Calu3 (cell line): ENCODE measurements around the gene KRTAP9-3. TPM values are rescaled to one million over a fixed set of nuclear protein-coding genes. Genes with fewer than 3 reads are reported as not detected.
"Not testable (repeated sequence)": the region's sequence is repeated elsewhere in the genome, so short reads cannot be mapped to it uniquely, and the experiment has no call there.

Experiments
- BruUV-seq: library from RNA; stranded (reverse); fragments of 400-500 nt; replicated peaks from 2 replicates; lab custom pipeline; 2021; lab: Mats Ljungman, UMichigan
- CTCF ChIA-PET: fragments of 300-600 bp; sonication (Branson Sonifier 250); formaldehyde crosslinking; loops from one replicate; lab custom pipeline; 2022; ENCODE audit warnings: antibody characterized with exemption; lab: Charles Lee
- DNase-seq: peaks from one replicate; pipeline ENCODE4 v3.0.0; 2022
- H3K27ac Mint-ChIP-seq: one replicate; pipeline ENCODE4 v1.8.0; 2022; ENCODE audit warnings: mixed read lengths; ENCODE audit not compliant: unreplicated experiment
- H3K27me3 Mint-ChIP-seq: one replicate; pipeline ENCODE4 v1.8.0; 2022; ENCODE audit warnings: mixed read lengths; ENCODE audit not compliant: unreplicated experiment
- H3K36me3 Mint-ChIP-seq: one replicate; pipeline ENCODE4 v1.8.0; 2022; ENCODE audit warnings: mild to moderate bottlenecking, moderate library complexity, mixed read lengths; ENCODE audit not compliant: insufficient read depth, unreplicated experiment
- H3K4me1 Mint-ChIP-seq: one replicate; pipeline ENCODE4 v1.8.0; 2022; ENCODE audit warnings: mild to moderate bottlenecking, low read depth, mixed read lengths; ENCODE audit not compliant: unreplicated experiment
- H3K4me3 Mint-ChIP-seq: one replicate; pipeline ENCODE4 v1.8.0; 2022; ENCODE audit warnings: mild to moderate bottlenecking, low read depth, moderate library complexity, mixed read lengths; ENCODE audit not compliant: unreplicated experiment
- H3K9me3 Mint-ChIP-seq: one replicate; pipeline ENCODE4 v1.8.0; 2022; ENCODE audit warnings: low read depth, mixed read lengths; ENCODE audit not compliant: unreplicated experiment
- intact Hi-C: fragments of 100-400 bp; cut with micrococcal nuclease; formaldehyde crosslinking; loops from one replicate; pipeline ENCODE4 v1.10.0; 2022; ENCODE audit not compliant: unreplicated experiment
- total RNA-seq: library from RNA; stranded (reverse); gene quantifications from 2 replicates; pipeline ENCODE4 v1.2.3, GENCODE V29; 2022
- TF ChIP-seq, protein P1 (sequence below): fragments of 200-600 bp; IDR thresholded peaks from one replicate; pipeline ENCODE4 v1.8.0; 2022; ENCODE audit warnings: antibody characterized with exemption; ENCODE audit not compliant: unreplicated experiment

Gene KRTAP9-3
- total RNA-seq, 1 experiment from 2014 or later: not detected

GRCh38 chr17:41263212-41263611 is 31.0 kb downstream of the KRTAP9-3 start:
- Mint-ChIP-seq H3K4me1 (no peaks in the 10 kb centered on the region), H3K9me3 (no peaks in the 10 kb centered on the region), H3K27me3 (peaks cover 14% of the 10 kb centered on the region), H3K4me3 (no peak overlapping the region), H3K27ac (no peak overlapping the region), H3K36me3 (no peaks in the 10 kb centered on the region)
- intact Hi-C loops: no loop called here
- CTCF ChIA-PET: no interaction called here
- DNase-seq: no peak
- no TSS peak for BruUV-seq
- TF ChIP-seq, protein P1, sequence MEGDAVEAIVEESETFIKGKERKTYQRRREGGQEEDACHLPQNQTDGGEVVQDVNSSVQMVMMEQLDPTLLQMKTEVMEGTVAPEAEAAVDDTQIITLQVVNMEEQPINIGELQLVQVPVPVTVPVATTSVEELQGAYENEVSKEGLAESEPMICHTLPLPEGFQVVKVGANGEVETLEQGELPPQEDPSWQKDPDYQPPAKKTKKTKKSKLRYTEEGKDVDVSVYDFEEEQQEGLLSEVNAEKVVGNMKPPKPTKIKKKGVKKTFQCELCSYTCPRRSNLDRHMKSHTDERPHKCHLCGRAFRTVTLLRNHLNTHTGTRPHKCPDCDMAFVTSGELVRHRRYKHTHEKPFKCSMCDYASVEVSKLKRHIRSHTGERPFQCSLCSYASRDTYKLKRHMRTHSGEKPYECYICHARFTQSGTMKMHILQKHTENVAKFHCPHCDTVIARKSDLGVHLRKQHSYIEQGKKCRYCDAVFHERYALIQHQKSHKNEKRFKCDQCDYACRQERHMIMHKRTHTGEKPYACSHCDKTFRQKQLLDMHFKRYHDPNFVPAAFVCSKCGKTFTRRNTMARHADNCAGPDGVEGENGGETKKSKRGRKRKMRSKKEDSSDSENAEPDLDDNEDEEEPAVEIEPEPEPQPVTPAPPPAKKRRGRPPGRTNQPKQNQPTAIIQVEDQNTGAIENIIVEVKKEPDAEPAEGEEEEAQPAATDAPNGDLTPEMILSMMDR: no peak

DNA sequence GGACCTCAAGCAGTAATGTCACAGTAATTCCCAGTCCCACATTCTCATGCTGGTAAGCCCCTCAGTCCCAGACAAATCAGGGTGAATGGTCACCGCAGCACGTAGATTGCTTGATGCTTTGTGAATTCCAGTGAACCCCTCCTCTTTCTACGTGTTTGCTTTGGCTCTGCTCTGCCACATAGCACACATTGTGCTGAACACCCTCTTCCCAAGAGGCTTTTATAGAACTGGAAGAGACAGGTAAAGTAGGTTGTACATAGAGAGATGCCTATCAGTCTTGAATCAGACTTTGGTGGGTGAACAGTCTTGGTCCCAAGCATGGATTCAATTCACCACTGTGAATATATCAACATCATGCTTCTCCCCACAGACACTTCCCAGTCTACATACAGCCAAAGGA is 32.4 kb downstream of the KRTAP9-3 start:
- Mint-ChIP-seq H3K36me3 (no peaks in the 10 kb centered on the region), H3K4me3 (no peak overlapping the region), H3K27me3 (peaks cover 14% of the 10 kb centered on the region), H3K9me3 (no peaks in the 10 kb centered on the region), H3K27ac (no peak overlapping the region), H3K4me1 (no peaks in the 10 kb centered on the region)
- DNase-seq: no peak
- TF ChIP-seq, protein P1: no peak
- intact Hi-C loops: no loop called here
- no TSS peak for BruUV-seq
- CTCF ChIA-PET: interaction anchor here (1.8 kb wide), 1 partner anchor 11 kb away, joined by 6 read pairs; the partner anchor contains the start of gene KRTAP9-7

- Mint-ChIP-seq H3K9me3 (no peaks in the 10 kb centered on the region), H3K27me3 (peaks cover 14% of the 10 kb centered on the region), H3K4me1 (no peaks in the 10 kb centered on the region), H3K27ac (no peak within 1 kb of the TSS), H3K36me3 (no peaks in the 10 kb centered on the region), H3K4me3 (no peak within 1 kb of the TSS)
- DNase-seq: no peak
- no TSS peak for BruUV-seq
- TF ChIP-seq, protein P1: no peak
- CTCF ChIA-PET: interaction anchor here (1.8 kb wide), 1 partner anchor 11 kb away, joined by 6 read pairs; the partner anchor contains the start of gene KRTAP9-7
- intact Hi-C loops: no loop called here
Observed at GRCh38 chr17:41265078-41265477, 32.8 kb downstream of the KRTAP9-3 start, which contains the start of gene KRTAP9-6. Gene KRTAP9-6, plus strand, starts transcription at chr17:41265378. Its CDS starts 0 bp downstream, at chr17:41265378.

- Mint-ChIP-seq H3K4me3 (no peak overlapping the region), H3K36me3 (no peaks in the 10 kb centered on the region), H3K9me3 (no peaks in the 10 kb centered on the region), H3K27me3 (peaks cover 14% of the 10 kb centered on the region), H3K27ac (no peak overlapping the region), H3K4me1 (no peaks in the 10 kb centered on the region)
- BruUV-seq: no TSS peak
- TF ChIP-seq, protein P1: no peak
- CTCF ChIA-PET: no interaction called here
- intact Hi-C loops: no loop called here
- DNase-seq: no peak
Observed at GRCh38 chr17:41267711-41268110, 35.5 kb downstream of the KRTAP9-3 start.

- H3K27me3 Mint-ChIP-seq, intact Hi-C loops, CTCF ChIA-PET, DNase-seq, H3K4me1 Mint-ChIP-seq, H3K4me3 Mint-ChIP-seq, H3K27ac Mint-ChIP-seq, H3K9me3 Mint-ChIP-seq, BruUV-seq, H3K36me3 Mint-ChIP-seq: not testable (repeated sequence)
Observed at GRCh38 chr17:41271323-41271722, 39.1 kb downstream of the KRTAP9-3 start.
